ENCODE data around the gene JARID2. TPM values are rescaled to one million over a fixed set of nuclear protein-coding genes. Genes with fewer than 3 reads are reported as not detected.

Gene JARID2
- total and polyA plus RNA-seq, 12 donors: 2.3 to 11.6 (median 8.7) TPM

- Histone ChIP-seq H3K4me1 (peaks cover 0 to 92% (median 78%) of the 10 kb centered on the region in 9 donors), H3K27me3 (no peaks in the 10 kb centered on the region), H3K27ac (no peak overlapping the region), H3K4me3 (no peak overlapping the region), H3K9me3 (no peaks in the 10 kb centered on the region), H3K36me3 (no peaks in the 10 kb centered on the region)
- intact Hi-C loops (cut with DNase I): loop anchor here in 1 of 10 donors (10.0 kb wide), 1 partner anchor 123 kb away; the partner anchor contains the start of gene JARID2
- no peak for DNase-seq
- no peak for TF ChIP-seq CTCF (IDR thresholded peaks at IDR 0.05)
- ATAC-seq: no peak
These were observed 122.3 kb downstream of the JARID2 start for GRCh38 chr6:15368186-15368585.

GRCh38 chr6:15368873-15369272 lies 123.0 kb downstream of the JARID2 start:
- Histone ChIP-seq H3K4me1 (peaks cover 0 to 96% (median 76%) of the 10 kb centered on the region in 9 donors), H3K27ac (no peak overlapping the region)
- WGBS, 2 donors: 55 to 65% methylated on average over 5 of the region's 5 CpGs

GRCh38 chr6:15369838-15370237 lies 124.0 kb downstream of the JARID2 start:
- DNase-seq (no peak), ATAC-seq (no peak)
- H3K4me1 ChIP-seq: peaks cover 5 to 96% (median 75%) of the 10 kb centered on the region in 9 donors
- no peaks in the 10 kb centered on the region for H3K27me3 ChIP-seq
- intact Hi-C loops (cut with DNase I): loop anchor here in 2 of 10 donors (10.0 kb wide), 2 partner anchors 115 to 125 kb away; partner anchors contain the start of gene JARID2 (in 1 of the 2)
- 37 to 52% methylated on average over 4 of the region's 4 CpGs for WGBS, 2 donors
- no peak overlapping the region for H3K4me3 ChIP-seq
- peaks cover 0 to 2% (median 0%) of the 10 kb centered on the region in 9 donors for H3K36me3 ChIP-seq
- no peak for TF ChIP-seq CTCF (IDR thresholded peaks at IDR 0.05)
- no peak overlapping the region for H3K27ac ChIP-seq
- H3K9me3 ChIP-seq: no peaks in the 10 kb centered on the region

More at GRCh38 chr6:15368873-15369272, 123.0 kb downstream of the JARID2 start:
- H3K9me3 ChIP-seq: no peaks in the 10 kb centered on the region
- intact Hi-C loops (cut with DNase I): loop anchor here in 1 of 10 donors (10.0 kb wide), 1 partner anchor 124 kb away; the partner anchor contains the start of gene JARID2
- no peaks in the 10 kb centered on the region for H3K36me3 ChIP-seq
- H3K27me3 ChIP-seq: no peaks in the 10 kb centered on the region
- H3K4me3 ChIP-seq: no peak overlapping the region
- no peak for TF ChIP-seq CTCF (IDR thresholded peaks at IDR 0.05)
- ATAC-seq (no peak), DNase-seq (no peak)

GRCh38 chr6:15370733-15371671 lies 125.1 kb downstream of the JARID2 start:
- intact Hi-C loops (cut with DNase I): loop anchor here in 1 of 10 donors (10.0 kb wide), 1 partner anchor 116 kb away; no protein-coding TSS in a partner anchor

More at GRCh38 chr6:15370733-15371671, 125.1 kb downstream of the JARID2 start:
- DNase-seq (no peak), ATAC-seq (no peak)
- no peak overlapping the region for H3K4me3 ChIP-seq
- H3K27ac ChIP-seq: no peak overlapping the region
- H3K27me3 ChIP-seq: no peaks in the 10 kb centered on the region
- WGBS, 2 donors: 69 to 70% methylated on average over 4 of the region's 4 CpGs
- H3K4me1 ChIP-seq: peaks cover 5 to 87% (median 65%) of the 10 kb centered on the region in 9 donors
- TF ChIP-seq CTCF (IDR thresholded peaks at IDR 0.05): no peak
- no peaks in the 10 kb centered on the region for H3K9me3 ChIP-seq
- H3K36me3 ChIP-seq: peaks cover 0 to 7% (median 0%) of the 10 kb centered on the region in 9 donors

All from heart right ventricle (tissue), 16 donors.